HG02840 (cell line): ENCODE measurements around the gene HOXB6.

Experiments used
- ATAC-seq: cut with Tn5 transposase; IDR thresholded peaks from one replicate; pipeline ENCODE4 v1.9.1; 2021; ENCODE audit warnings: mild to moderate bottlenecking, moderate library complexity, moderate number of reproducible peaks; ENCODE audit not compliant: unreplicated experiment, low FRiP score

Gene HOXB6

GRCh38 chr17:48611213-48611612, 6.4 kb upstream of the HOXB6 start:
- ATAC-seq = no peak

GRCh38 chr17:48610282-48611211, 5.8 kb upstream of the HOXB6 start, which contains the start of gene HOXB7:
HOXB7 (minus strand) TSS chr17:48611017; CDS start chr17:48610918, 99 bp downstream.
- ATAC-seq = no peak

DNA sequence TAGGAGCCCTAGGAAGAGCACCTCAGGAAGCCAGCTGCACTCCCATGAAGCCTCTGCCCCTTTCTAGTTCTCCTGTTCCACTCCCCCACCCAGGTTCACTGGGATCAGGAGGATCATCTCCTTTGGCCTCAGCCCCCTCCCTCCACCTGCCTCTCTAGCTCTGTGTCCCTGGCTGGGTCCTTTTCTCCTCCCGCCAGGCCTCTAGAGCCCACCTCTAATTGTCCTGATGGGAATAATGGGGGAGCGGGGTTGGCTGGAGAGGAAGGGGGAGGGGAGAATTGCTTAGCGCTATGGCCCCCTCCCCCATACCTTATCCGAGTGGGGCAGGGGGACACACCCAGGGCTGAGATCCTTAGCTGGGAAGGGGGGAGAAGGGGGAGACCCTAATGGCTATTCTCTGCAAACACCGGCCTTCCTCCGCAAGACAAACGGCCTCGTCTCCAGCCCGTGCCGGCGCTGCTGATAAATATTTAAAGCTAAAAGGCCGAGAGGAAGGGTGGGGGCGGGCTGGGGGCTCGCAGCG, 5.0 kb upstream of the HOXB6 start:
- no peak for ATAC-seq

- no peak for ATAC-seq
Observed at GRCh38 chr17:48609033-48609432, 4.2 kb upstream of the HOXB6 start.

DNA sequence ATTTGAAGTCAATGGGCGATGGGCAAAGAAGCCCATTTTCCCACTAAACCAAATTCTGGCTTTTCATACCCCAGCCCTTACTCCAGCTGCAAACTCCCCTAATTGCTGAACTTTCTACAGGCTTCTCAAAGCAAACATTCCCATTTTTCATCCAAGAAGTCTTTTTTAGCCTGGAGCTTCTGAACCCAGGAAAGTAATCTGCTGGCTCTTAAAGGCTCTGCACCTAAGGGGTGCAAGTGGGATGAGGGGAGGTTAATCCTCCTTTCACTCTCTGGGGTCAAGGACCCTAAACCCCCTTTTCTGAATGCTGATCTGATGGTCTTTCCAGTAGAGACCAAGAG, 3.7 kb upstream of the HOXB6 start:
- ATAC-seq = no peak

GRCh38 chr17:48606892-48607614, 2.3 kb upstream of the HOXB6 start:
- ATAC-seq = no peak

GRCh38 chr17:48605991-48606891, 1.5 kb upstream of the HOXB6 start:
- ATAC-seq = no peak

DNA sequence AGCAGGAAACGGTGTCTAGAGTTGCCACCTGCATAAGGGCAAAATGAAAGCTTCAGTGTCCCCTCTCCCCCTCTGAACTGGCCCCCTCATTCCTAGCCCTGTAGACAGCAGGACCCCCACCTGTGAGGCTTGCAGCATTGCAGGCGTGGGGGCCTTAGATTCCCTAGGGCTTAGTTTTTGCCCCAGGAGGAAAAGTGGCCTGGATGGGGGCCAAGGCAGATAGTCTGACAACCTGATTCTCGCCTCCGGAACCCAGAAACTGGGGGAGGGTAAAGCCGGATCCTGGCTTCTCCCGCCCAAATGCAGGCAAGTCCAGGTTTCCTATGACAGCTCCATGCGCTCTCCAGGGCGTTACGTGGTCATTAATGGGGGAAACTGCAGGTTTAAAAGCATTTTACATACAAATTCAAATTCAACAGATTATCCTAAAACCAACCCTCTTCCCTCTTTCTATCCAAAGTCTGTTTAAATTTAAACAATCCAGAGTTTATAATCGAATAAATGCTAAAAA, 678 bp upstream of the HOXB6 start:
- no peak for ATAC-seq

DNA sequence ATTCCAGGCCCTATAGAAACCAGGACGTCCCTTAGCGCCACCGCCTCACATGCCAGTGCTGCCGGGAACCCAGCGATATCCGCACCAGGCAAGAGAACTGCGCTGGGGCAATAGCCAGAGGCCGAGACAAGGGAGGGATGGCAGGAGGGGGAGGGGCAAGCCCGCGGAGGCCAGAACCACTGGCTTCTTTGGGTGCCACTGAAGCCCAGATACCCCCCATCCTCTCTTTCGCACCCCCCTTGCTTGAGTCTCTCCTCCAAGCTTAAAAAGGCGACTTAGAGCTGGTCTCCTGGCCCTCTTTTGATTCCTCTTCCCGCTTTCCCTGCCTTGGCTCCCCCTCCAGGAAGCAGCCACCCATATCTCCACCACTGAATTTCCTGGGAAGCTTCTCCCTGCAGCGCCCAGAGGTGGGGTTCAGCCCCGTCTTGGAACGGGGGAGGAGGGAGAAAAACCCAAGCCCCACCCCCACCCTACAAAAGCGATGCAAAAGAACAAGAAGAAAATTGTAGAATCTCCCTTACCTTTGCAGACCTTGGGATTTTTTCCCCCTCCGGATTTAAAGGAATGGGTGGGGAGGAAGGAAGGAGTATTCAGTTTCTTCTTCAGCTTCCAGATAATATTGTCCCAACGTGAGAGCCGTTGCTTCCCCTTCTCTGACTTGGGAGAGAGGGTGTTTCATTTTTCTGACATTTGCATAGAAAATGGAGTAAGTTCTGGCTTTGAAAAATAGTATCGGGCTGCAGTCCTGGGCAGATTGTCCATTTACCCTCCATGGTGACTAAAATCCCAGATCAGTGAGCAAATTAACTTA, 622 bp downstream of the HOXB6 start:
- ATAC-seq = no peak

- ATAC-seq = no peak
Observed at GRCh38 chr17:48601539-48602425, 3.0 kb downstream of the HOXB6 start.

GRCh38 chr17:48601207-48601538, 3.6 kb downstream of the HOXB6 start:
- no peak for ATAC-seq

- no peak for ATAC-seq
Observed at GRCh38 chr17:48600244-48601098, 4.3 kb downstream of the HOXB6 start.

- no peak for ATAC-seq
Observed at GRCh38 chr17:48599354-48599753, 5.4 kb downstream of the HOXB6 start.

DNA sequence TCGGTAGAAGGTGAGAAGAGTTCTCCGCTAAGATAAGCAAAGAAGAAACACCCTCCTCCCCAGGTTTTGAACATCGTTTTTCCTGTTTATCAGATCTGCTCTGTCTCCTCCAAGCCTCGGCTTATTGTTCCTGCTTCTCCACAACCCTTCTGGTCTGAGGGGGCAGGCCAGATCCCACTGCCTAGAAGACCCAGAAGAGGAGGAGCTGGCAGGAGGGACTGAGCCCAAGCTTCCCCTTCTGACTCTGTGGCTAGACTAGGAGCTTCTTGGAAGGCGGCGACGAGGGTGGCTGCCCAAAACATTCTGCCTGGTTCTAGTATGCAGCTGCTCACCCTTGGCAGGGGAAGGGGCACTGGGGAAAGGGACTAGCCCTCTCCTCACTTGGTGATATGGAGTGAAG, 6.0 kb downstream of the HOXB6 start:
- ATAC-seq = no peak

GRCh38 chr17:48597778-48598631, 6.8 kb downstream of the HOXB6 start:
- ATAC-seq = no peak

GRCh38 chr17:48597528-48597777, 7.3 kb downstream of the HOXB6 start:
- ATAC-seq = no peak
